ENCODE results near the gene SLC25A1. TPM values are rescaled to one million over a fixed set of nuclear protein-coding genes. Genes with fewer than 3 reads are reported as not detected.

SLC25A1 gene
- total RNA-seq, 1 experiment from 2014 or later, result 77.8 TPM

Other genes with a start within 250 kb of the SLC25A1 start
- gene PRODH, start 242.4 kb downstream of the SLC25A1 start, total RNA-seq (2014; rRNA removed; shearing (Covaris generic)), result 0.10 TPM in 1 of 2 replicates, not detected in the other
- 19.1 TPM in 2 replicates for gene DGCR2, start 56.3 kb downstream of the SLC25A1 start, total RNA-seq (2014; rRNA removed; shearing (Covaris generic))
- not detected in 2 replicates for gene TSSK2, start 47.4 kb downstream of the SLC25A1 start, total RNA-seq (2014; rRNA removed; shearing (Covaris generic))
- gene ESS2, start 34.1 kb downstream of the SLC25A1 start, total RNA-seq (2014; rRNA removed; shearing (Covaris generic)), result 6.2 and 8.9 TPM in 2 replicates
- gene GSC2, start 28.4 kb downstream of the SLC25A1 start, total RNA-seq (2014; rRNA removed; shearing (Covaris generic)), result not detected in 2 replicates
- gene CLTCL1, start 113.0 kb upstream of the SLC25A1 start, total RNA-seq (2014; rRNA removed; shearing (Covaris generic)), result 5.3 and 5.8 TPM in 2 replicates

Measured in H4 (cell line).